ES-I3 (cell line): ENCODE data around the gene PLEK.

Source experiments
- H3K36me3 ChIP-seq: 2 replicates; pipeline ENCODE4 v1.6.1; 2013; ENCODE audit warnings: mild to moderate bottlenecking, low read length, control low read depth, moderate library complexity; ENCODE audit not compliant: insufficient read depth
- H3K4me1 ChIP-seq: 2 replicates; pipeline ENCODE4 v1.6.1; 2013; ENCODE audit warnings: mild to moderate bottlenecking, control low read depth, low read length; ENCODE audit not compliant: insufficient read depth
- H3K9ac ChIP-seq: 2 replicates; pipeline ENCODE4 v1.6.1; 2013; ENCODE audit warnings: low read depth, mild to moderate bottlenecking, low read length, moderate library complexity
- H3K9me3 ChIP-seq: 2 replicates; pipeline ENCODE4 v1.6.1; 2013; ENCODE audit warnings: mild to moderate bottlenecking, low read length, moderate library complexity; ENCODE audit not compliant: control insufficient read depth, insufficient read depth

The PLEK gene

DNA sequence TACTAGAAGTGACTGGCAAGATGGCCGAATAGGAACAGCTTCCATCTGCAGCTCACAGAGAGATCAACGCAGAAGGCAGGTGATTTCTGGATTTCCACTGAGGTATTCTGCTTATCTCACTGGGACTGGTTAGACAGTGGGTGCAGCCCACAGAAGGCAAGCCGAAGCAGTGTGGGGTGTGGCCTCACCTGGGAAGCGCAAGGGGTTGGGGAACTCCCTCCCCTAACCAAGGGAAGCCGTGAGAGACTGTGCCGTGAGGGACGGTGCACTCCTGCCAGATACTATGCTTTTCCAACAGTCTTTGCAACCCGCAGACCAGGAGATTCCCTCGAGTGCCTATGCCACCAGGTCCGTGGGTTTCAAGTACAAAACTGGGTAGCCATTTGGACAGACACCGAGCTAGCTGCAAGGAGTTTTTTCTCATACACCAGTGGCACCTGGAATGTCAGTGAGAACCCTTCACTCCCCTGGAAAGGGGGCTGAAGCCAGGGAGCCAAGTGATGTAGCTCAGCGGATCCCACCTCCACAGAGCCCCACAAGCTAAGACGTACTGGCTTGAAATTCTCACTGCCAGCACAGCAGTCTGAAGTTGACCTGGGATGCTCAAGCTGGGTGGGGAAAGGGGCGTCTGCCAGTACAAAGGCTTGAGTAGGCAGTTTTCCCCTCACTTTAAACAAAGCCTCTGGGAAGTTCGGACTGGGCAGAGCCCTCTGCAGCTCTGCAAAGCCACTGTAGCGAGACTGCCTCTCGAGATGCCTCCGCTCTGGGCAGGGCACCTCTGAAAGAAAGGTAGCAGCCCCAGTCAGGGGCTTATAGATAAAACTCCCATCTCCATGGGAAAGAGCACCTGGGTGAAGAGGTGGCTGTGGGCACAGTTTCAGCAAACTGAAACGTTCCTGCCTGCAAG, 40.1 kb downstream of the PLEK start:
- Histone ChIP-seq H3K4me1 (no peaks in the 10 kb centered on the region), H3K36me3 (no peaks in the 10 kb centered on the region), H3K9me3 (no peaks in the 10 kb centered on the region), H3K9ac (peak overlapping the region; percentile 45; the same call in 1 of the 2 replicates)

DNA sequence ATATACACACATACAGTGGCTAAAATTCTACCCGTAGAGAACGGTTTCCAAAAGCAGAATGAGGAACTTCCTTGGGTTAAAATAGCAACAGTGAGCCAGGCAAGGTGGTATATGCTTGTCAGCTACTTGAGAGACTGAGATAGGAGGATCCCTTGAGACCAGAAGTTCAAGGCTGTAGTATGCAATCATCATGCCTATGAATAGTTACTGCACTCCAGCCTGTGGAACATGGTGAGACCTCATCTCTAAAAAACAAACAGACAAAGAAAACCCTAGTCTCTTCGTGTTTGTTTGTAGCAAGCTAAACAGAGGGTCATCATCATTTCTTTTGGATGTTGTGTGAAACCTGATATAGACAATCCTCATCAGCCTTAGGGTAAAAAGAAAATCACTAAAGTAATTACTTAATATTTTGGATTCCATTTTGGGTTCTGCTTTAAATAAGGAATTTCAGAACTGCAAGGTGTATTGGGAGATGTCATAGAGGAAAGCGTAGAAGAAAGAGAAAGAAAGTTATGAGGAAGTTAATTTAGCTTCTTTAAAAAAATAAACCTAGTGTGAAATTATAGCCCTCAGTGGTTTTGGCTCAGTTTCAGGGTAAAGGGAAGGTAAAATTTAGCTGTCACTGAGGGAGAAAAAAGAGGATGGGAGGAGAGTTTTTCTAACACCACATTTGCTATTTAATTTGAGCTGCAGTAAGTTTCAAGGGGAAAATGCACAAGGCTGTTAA, 46.5 kb downstream of the PLEK start:
- H3K9ac ChIP-seq, result no peak overlapping the region
- H3K4me1 ChIP-seq, result no peaks in the 10 kb centered on the region
- no peaks in the 10 kb centered on the region for H3K36me3 ChIP-seq
- H3K9me3 ChIP-seq, result no peaks in the 10 kb centered on the region

DNA sequence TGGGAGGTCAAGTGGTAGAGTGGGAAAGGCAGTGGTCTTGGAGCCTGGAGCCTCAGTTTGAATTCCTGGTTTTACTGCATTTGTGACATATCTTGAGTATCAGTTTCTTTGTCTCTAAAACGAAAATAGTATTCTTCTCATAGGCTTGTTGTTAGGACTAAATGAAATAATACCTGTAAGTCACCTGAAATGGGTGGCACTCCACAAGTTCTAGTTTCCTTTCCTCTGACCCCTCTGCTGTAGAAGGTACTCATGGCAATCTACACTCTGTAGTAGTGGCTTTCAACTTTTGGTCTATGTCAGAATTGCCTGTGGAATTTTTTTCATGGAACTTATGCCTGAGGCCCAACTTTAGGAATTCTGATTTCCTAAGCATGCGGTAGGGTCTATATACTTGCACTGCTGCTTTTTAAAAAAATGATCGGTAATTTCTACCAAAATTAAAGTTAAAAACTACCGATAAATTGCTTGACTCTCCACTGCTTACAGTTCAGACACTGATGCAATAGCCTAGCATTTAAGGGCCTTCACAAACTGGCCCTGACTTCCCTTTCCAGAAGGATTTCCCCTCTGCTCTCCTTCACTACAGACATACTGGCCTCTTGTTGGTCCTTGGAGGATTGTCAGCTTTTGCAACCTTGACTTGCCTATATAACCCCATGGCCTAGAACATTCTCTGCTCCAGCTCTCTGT, 47.2 kb downstream of the PLEK start:
- H3K9ac ChIP-seq, result no peak overlapping the region
- no peaks in the 10 kb centered on the region for H3K9me3 ChIP-seq
- no peaks in the 10 kb centered on the region for H3K36me3 ChIP-seq
- H3K4me1 ChIP-seq, result no peaks in the 10 kb centered on the region

DNA sequence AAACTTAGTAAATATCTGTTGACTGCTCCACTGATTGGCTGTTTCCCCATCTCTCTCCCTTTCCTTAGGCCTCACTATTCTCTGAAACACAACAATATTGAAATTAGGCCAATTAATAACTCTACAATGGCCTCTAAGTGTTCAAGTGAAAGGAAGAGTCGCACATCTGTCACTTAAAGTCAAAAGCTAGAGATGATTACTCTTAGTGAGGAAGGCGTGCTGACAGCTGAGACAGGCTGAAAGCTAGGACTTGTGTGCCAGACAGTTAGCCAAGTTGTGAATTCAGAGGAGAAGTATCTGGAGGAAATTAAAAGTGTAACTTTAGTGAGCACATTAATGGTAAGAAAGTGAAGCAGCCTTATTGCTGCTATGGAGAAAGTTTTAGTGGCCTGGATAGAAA, 48.4 kb downstream of the PLEK start:
- peaks cover 5% of the 10 kb centered on the region; the same call in 1 of the 2 replicates for H3K4me1 ChIP-seq
- H3K9me3 ChIP-seq, result no peaks in the 10 kb centered on the region
- no peak overlapping the region for H3K9ac ChIP-seq
- no peaks in the 10 kb centered on the region for H3K36me3 ChIP-seq

DNA sequence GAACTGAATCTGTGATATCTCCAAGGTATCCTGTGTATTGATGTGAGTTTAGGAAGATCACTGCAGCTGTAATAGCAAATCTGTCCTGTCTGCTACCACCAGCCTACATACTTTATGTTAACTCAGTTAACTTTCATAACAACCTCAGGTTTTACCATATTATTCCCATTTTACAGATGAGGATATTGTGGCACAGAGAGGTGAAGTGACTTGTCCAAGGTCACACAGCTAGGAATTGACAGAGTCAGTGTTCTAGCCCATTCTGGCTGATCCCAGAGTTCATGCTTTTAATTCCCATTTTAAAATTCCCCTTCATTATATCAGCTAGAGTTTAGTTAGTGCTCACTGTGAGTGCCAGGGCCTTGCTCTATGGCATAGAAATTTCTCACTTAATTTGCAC, 49.4 kb downstream of the PLEK start:
- Histone ChIP-seq H3K9me3 (no peaks in the 10 kb centered on the region), H3K36me3 (no peaks in the 10 kb centered on the region), H3K4me1 (peaks cover 14% of the 10 kb centered on the region), H3K9ac (no peak overlapping the region)

DNA sequence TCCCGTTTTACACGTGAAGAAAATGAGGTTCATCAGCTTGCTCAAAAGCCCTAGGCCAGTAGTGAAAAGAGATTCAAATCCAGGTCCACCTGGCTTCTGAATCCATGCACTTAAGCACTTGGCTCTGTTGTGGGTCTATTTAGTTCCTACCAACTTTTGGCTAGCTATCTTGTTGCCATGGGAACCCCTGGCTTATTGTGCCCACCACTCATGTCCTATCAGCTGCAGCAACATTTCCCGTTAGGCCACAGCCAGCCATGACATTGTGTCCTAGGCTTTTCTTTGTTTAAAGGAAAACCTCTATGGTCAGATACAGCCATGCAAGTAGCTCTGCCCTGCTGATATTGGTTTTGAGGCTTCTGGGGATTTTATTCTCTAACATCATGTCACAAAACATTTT, 49.8 kb downstream of the PLEK start:
- no peak overlapping the region for H3K9ac ChIP-seq
- H3K9me3 ChIP-seq, result no peaks in the 10 kb centered on the region
- no peaks in the 10 kb centered on the region for H3K36me3 ChIP-seq
- H3K4me1 ChIP-seq, result peaks cover 15% of the 10 kb centered on the region

DNA sequence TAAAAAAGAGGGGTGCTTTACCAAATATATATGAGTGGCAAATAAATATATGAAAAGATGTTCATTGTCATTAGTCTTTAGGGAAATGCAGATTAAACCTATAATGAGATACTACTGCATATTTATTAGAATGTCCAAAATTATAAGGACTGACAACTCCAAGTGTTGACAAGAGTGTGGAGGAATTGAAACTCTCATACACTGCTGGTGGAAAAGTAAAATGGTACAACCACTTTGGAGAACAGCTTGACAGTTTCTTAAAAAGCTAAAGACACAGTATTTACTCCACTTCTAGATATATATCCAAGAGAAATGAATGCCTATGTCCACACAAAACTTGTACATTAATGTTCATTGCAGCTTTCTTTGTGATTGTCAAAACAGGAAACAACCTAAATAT, 50.4 kb downstream of the PLEK start:
- peaks cover 15% of the 10 kb centered on the region for H3K4me1 ChIP-seq
- H3K9me3 ChIP-seq, result no peaks in the 10 kb centered on the region
- no peaks in the 10 kb centered on the region for H3K36me3 ChIP-seq
- no peak overlapping the region for H3K9ac ChIP-seq

DNA sequence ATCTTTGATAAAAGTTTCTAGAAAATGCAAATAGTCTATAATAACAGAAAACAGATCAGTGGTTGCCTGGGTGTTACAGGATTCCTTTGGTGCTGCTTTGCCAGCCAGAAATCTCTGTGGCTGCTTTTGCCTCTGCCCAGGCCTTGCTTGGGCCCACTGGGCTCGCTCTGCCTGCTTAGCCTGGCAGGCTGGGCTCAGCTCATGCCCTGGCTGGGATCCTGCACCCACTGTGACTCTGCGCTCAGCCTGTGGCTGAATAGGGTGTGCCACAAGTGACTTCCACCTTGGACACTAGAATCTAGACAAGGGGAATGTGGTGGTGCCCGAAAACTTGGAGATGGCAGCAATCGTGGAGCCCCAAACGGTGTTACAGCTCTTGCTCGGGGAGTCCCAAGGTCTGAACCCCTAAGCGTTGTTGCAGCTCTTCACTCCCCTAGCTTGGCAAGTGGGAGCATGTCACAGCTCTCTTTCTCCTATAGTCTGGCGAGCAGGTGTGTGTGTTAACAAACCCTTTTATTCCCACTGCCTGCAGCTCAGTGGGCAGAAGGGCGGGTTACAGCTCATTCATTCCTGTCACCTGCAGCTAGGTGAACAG, 51.1 kb downstream of the PLEK start:
- H3K9me3 ChIP-seq, result no peaks in the 10 kb centered on the region
- peaks cover 15% of the 10 kb centered on the region for H3K4me1 ChIP-seq
- no peaks in the 10 kb centered on the region for H3K36me3 ChIP-seq
- no peak overlapping the region for H3K9ac ChIP-seq

DNA sequence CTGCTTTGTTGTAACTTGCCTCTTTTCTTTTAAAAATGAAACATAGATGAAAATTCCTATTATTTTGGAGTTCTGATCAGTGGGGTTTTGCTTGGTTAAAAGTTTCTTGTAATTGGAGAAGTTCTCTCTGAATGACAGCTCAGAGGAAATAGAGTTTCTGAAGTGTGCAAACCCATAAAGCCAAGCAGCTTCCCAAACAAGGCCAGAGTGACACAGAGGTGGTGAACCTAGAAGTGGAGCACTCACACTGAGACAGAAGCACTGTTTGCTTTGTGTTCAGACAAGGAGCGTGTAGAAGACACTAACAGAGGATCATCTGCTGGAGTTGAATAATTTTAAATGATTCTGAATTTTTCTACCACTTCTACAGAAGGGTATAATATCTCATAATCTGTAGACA, 52.8 kb downstream of the PLEK start:
- H3K9ac ChIP-seq, result no peak overlapping the region
- H3K36me3 ChIP-seq, result no peaks in the 10 kb centered on the region
- H3K9me3 ChIP-seq, result no peaks in the 10 kb centered on the region
- H3K4me1 ChIP-seq, result peaks cover 15% of the 10 kb centered on the region

DNA sequence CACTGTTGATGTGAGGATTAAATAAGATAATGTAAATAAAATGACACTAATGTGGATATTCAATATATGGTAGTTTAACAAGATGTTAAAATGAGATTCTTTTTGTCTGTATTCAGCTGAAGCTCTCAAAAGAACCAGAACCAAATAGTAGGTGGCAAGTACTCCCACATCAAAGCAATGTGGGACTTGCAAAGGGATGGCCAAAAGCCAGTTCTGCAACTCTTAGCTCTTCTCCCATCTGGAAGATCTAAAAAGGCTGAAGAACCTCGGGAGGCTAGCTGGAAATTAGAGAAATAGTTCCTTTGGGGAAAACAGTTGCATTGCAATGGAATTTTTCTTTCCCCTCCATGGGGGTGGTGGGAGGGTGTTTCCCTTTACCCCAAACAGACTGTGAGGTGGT, 53.3 kb downstream of the PLEK start:
- Histone ChIP-seq H3K9ac (no peak overlapping the region), H3K36me3 (no peaks in the 10 kb centered on the region), H3K9me3 (no peaks in the 10 kb centered on the region), H3K4me1 (peaks cover 15% of the 10 kb centered on the region)

DNA sequence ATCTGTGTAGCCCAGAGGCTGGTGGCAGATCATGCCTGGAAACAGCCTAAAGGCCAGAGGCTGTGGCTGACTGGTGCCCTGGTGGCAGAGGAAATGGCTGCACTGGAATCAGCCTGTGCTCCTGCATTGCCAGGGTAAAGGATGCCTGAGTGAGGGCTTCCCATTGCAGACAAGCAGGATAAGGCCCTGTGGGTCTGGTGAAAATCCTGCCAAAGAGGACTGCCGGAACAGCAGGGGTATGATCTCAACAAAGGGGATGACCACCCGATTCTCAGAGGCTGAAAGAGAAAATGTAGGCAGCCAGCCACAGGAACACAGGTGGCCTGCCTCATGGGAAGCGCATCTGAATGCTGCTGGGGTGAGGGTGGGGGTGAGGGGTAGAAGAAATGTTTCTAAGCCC, 53.8 kb downstream of the PLEK start:
- H3K4me1 ChIP-seq, result peaks cover 15% of the 10 kb centered on the region
- no peaks in the 10 kb centered on the region for H3K36me3 ChIP-seq
- no peaks in the 10 kb centered on the region for H3K9me3 ChIP-seq
- no peak overlapping the region for H3K9ac ChIP-seq

DNA sequence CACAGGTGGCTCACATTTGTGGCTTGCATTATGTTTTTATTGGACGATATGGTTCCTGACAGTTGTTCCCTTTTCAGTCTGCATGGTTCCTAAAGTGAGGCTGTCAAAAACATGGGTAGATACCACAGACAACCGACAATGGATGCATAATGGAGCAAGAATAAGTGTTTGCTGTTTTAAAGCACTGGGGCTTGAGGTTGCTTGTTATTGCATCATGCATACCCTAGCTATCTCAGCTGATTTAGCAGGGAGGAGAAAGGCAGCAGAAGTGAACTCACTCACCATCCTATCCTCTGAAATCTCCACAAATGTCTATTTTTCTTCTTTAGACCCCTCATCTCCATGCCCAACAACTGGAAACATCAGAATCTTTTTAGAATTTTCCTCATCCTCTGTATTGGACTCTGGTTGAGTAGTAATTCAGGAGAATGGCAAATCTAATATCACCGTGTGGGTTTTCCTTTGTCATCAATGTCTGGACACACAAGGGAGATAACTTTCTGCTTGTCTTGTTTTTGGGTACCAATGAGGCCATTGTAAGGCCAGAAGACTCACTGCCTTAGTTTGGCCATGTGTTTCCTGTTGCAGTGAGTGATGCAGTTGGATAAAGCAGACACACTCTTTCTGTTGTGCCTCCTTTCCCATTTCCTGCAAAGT, 55.3 kb downstream of the PLEK start:
- Histone ChIP-seq H3K4me1 (peaks cover 15% of the 10 kb centered on the region), H3K9ac (no peak overlapping the region), H3K9me3 (no peaks in the 10 kb centered on the region), H3K36me3 (no peaks in the 10 kb centered on the region)

DNA sequence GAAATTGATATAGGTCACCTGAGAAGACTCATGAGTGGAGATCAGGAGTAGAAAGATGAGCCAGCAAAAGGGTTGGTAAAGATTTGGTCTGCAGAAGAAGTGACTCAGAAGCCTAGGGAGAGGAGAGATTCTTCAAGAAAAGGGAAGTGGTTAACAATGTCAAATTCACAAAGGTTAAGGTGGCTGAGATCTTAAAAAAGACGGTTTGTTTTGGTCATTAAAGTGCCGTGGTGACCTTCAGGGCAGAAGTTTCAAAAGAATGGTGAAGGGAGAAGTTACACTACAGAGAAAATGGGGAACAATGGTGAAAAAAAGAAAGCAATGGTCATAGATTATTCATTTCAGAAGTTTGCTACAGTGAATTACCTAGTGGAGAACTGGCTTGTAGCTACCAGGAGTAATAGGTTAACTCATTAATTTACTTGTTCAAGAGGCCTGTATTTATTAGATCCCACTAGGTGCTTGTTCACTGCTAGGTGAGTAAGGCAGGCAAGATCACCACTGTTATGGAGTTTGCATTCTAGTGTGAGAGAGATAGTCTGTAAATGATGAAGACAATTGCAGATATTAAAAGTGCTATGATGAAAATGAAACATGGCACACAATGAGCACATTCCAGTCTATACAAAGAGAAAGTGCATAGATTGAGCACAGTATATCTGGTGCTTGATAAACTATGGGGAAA, 59.0 kb downstream of the PLEK start:
- H3K9me3 ChIP-seq, result no peaks in the 10 kb centered on the region
- no peak overlapping the region for H3K9ac ChIP-seq
- no peaks in the 10 kb centered on the region for H3K36me3 ChIP-seq
- peaks cover 4% of the 10 kb centered on the region; the same call in 1 of the 2 replicates for H3K4me1 ChIP-seq
